Measurements from ENCODE around the gene SREBF2.

Gene SREBF2

GRCh38 chr22:41857155-41857859 is 24.4 kb downstream of the SREBF2 start:
- Histone ChIP-seq H3K4me2 (ENCODE audit: low read length) (peak overlapping the region; percentile 12; the same call in 1 of the 2 replicates), H3F3A (ENCODE audit: insufficient read depth, low read length) (no peaks in the 10 kb centered on the region), H3K9ac (ENCODE audit: low read length) (no peak overlapping the region), H3K9me3 (ENCODE audit: low read length) (no peaks in the 10 kb centered on the region), H3K27ac (ENCODE audit: low read depth, low read length, poor library complexity, severe bottlenecking) (peak overlapping the region; percentile 85), H3K4me1 (ENCODE audit: insufficient read depth, low read length, severe bottlenecking) (peaks cover 96% of the 10 kb centered on the region), H3K79me2 (ENCODE audit: insufficient read depth, low read length) (peaks cover 99% of the 10 kb centered on the region), H2AFZ (ENCODE audit: low read length) (no peak overlapping the region), H3K27me3 (ENCODE audit: insufficient read depth, low read length) (no peaks in the 10 kb centered on the region), H4K20me1 (ENCODE audit: insufficient read depth, low read length) (no peaks in the 10 kb centered on the region), H3K36me3 (ENCODE audit: insufficient read depth, low read length) (peaks cover 63% of the 10 kb centered on the region; the same call in 1 of the 2 replicates), H3K9me2 (ENCODE audit: low read depth, low read length) (no peaks in the 10 kb centered on the region), H3K4me3 (ENCODE audit: low read depth, low read length, poor library complexity, severe bottlenecking) (no peak overlapping the region)
- TF ChIP-seq CTCF (IDR thresholded peaks at IDR 0.05; ENCODE audit: low read length) (peak; percentile 86), EZH2 (IDR thresholded peaks at IDR 0.05; ENCODE audit: borderline replicate concordance, low read length) (no peak)

- no peak for TF ChIP-seq CTCF (IDR thresholded peaks at IDR 0.05; ENCODE audit: low read length)
- no peak for TF ChIP-seq EZH2 (IDR thresholded peaks at IDR 0.05; ENCODE audit: borderline replicate concordance, low read length)
- Histone ChIP-seq H3K9me3 (ENCODE audit: low read length) (no peaks in the 10 kb centered on the region), H3K9me2 (ENCODE audit: low read depth, low read length) (no peaks in the 10 kb centered on the region), H2AFZ (ENCODE audit: low read length) (no peak overlapping the region), H3K9ac (ENCODE audit: low read length) (no peak overlapping the region; the same call in 1 of the 2 replicates), H3K27me3 (ENCODE audit: insufficient read depth, low read length) (no peaks in the 10 kb centered on the region), H3K79me2 (ENCODE audit: insufficient read depth, low read length) (peaks cover 99% of the 10 kb centered on the region), H4K20me1 (ENCODE audit: insufficient read depth, low read length) (no peaks in the 10 kb centered on the region), H3K4me1 (ENCODE audit: insufficient read depth, low read length, severe bottlenecking) (peaks cover 96% of the 10 kb centered on the region), H3K4me3 (ENCODE audit: low read depth, low read length, poor library complexity, severe bottlenecking) (no peak overlapping the region), H3K27ac (ENCODE audit: low read depth, low read length, poor library complexity, severe bottlenecking) (peak overlapping the region; percentile 85), H3K4me2 (ENCODE audit: low read length) (peak overlapping the region; percentile 15; the same call in 1 of the 2 replicates), H3F3A (ENCODE audit: insufficient read depth, low read length) (no peaks in the 10 kb centered on the region), H3K36me3 (ENCODE audit: insufficient read depth, low read length) (peaks cover 62% of the 10 kb centered on the region; the same call in 1 of the 2 replicates)
Measured at GRCh38 chr22:41857860-41858199, 24.9 kb downstream of the SREBF2 start.

- peak overlapping the region; percentile 48 for H3K4me2 ChIP-seq (ENCODE audit: low read length)
- peak overlapping the region; percentile 12 for H3K4me3 ChIP-seq (ENCODE audit: low read depth, low read length, poor library complexity, severe bottlenecking)
- H3K9me2 ChIP-seq (ENCODE audit: low read depth, low read length), result no peaks in the 10 kb centered on the region
- H3F3A ChIP-seq (ENCODE audit: insufficient read depth, low read length), result no peaks in the 10 kb centered on the region
- no peak for TF ChIP-seq EZH2 (IDR thresholded peaks at IDR 0.05; ENCODE audit: borderline replicate concordance, low read length)
- TF ChIP-seq CTCF (IDR thresholded peaks at IDR 0.05; ENCODE audit: low read length), result no peak
- H3K9me3 ChIP-seq (ENCODE audit: low read length), result no peaks in the 10 kb centered on the region
- peaks cover 85% of the 10 kb centered on the region for H3K79me2 ChIP-seq (ENCODE audit: insufficient read depth, low read length)
- peaks cover 64% of the 10 kb centered on the region for H3K4me1 ChIP-seq (ENCODE audit: insufficient read depth, low read length, severe bottlenecking)
- no peaks in the 10 kb centered on the region for H3K27me3 ChIP-seq (ENCODE audit: insufficient read depth, low read length)
- H3K9ac ChIP-seq (ENCODE audit: low read length), result peak overlapping the region; percentile 55
- H2AFZ ChIP-seq (ENCODE audit: low read length), result no peak overlapping the region
- peak overlapping the region; percentile 85 for H3K27ac ChIP-seq (ENCODE audit: low read depth, low read length, poor library complexity, severe bottlenecking)
- no peaks in the 10 kb centered on the region for H4K20me1 ChIP-seq (ENCODE audit: insufficient read depth, low read length)
- peaks cover 63% of the 10 kb centered on the region for H3K36me3 ChIP-seq (ENCODE audit: insufficient read depth, low read length)
Measured at GRCh38 chr22:41862160-41862529, 29.2 kb downstream of the SREBF2 start.
